AG08395 (cell line): Measurements from ENCODE around the gene LRRFIP2.
"Not testable (repeated sequence)": the region's sequence is repeated elsewhere in the genome, so short reads cannot be mapped to it uniquely, and the experiment has no call there.

Experiments used
- DNase-seq: peaks from one replicate; pipeline ENCODE4 v3.0.0; 2012; ENCODE audit warnings: mixed read lengths, low spot score

The LRRFIP2 gene

GRCh38 chr3:37183976-37184375, 9.6 kb upstream of the LRRFIP2 start:
- DNase-seq: peak; percentile 34

DNA sequence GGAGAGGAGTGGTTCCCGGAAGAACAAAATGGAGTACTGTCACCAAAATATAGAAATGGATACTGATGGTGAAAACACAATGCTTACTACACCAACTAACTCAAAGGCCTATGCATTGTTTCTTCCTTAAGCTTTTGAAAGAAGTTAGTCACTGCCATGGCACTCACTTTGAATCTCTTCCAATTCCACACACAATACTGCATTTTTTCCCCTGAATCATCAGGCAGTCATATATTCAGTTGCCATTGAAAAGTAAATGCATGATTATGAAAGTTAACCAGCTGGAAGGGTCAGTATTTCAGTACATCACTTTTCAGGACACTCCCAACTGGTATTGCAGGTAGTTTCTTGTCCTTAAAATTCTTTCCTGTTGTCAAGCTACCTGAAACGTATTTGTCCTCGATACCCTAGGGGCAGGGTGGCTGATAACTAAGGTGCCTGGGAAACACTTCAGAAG, 9.0 kb upstream of the LRRFIP2 start:
- DNase-seq: peak; percentile 70

DNA sequence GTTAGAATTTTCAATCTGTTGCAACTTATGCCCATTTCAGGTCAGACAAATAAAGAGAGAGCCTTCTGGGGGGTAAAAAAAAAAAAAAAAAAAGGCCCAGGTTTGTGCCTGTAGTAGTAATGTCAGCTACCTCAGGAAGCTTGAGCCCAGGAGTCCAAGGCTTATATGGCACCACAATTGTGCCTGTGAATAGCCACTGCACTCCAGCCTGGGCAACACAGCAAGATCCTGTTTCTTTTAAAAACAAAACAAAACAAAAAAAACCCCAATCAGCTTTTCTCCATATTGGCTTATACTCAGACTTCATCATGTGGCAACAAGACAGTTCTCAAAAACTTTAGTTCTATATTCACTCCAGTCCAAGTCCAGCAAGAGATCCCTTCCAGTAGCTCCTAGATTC, 8.4 kb upstream of the LRRFIP2 start:
- DNase-seq: no peak

GRCh38 chr3:37181756-37182155, 7.4 kb upstream of the LRRFIP2 start:
- DNase-seq: no peak

- DNase-seq: no peak
Observed at GRCh38 chr3:37179144-37179967, 5.0 kb upstream of the LRRFIP2 start.

DNA sequence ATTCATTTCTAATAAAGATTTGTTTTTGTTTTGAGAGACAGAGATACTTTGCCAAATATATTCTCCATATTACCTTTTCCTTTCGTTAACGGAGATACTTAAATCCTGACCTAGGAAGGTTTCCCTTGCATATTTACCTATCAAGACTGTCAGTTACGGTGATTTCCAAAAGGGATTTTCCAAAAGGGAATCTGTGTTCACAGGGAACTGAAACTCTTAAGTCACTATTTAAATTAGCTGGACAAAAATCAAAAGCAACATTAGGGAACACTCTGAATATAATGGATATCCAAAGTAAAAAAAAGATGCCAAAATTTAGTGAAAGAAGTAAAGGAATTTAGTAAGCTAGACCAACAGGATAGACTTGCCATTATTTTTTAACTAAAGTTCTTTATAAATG, 576 bp downstream of the LRRFIP2 start:
- DNase-seq: no peak

DNA sequence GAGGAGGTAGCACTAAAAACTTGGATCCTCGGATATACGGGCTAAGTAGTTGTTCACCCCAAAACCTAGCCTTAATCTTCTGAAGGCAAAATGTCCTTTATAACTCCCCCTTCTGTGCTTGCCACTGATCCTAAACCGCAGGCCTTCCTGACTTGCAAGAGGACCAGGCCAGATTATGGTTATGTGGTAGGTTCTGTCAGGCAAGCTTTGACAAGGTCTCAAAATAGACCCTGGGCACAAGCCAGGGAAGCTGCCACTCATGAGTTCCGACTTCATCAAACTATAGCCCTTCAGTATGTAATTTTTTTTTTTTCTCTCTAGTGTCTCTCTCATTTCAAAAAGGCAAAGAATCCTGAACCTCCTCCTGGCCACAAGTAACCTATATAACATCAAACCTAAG, 3.2 kb downstream of the LRRFIP2 start:
- DNase-seq: no peak

GRCh38 chr3:37170513-37170912, 3.9 kb downstream of the LRRFIP2 start:
- DNase-seq: no peak

GRCh38 chr3:37170060-37170459, 4.3 kb downstream of the LRRFIP2 start:
- DNase-seq: no peak

DNA sequence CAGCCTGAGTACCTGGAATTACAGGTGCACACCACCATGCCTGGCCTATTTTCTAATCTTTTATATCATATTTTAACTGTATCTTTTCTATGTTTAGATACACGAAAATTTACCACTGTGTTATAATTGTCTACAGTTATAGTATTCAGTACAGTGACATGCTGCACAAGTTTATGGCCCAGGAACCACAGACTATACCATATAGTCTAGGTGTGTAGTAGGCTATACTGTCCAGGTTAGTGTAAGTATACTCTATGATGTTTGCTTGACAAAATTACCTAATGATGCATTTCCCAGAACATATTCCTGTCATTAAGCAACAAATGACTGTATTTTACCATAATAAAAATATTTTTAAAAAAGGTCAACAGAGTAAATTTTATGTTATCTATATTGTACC, 5.5 kb downstream of the LRRFIP2 start:
- no peak for DNase-seq

GRCh38 chr3:37163262-37164015, 10.9 kb downstream of the LRRFIP2 start:
- peak; percentile 85 for DNase-seq

DNA sequence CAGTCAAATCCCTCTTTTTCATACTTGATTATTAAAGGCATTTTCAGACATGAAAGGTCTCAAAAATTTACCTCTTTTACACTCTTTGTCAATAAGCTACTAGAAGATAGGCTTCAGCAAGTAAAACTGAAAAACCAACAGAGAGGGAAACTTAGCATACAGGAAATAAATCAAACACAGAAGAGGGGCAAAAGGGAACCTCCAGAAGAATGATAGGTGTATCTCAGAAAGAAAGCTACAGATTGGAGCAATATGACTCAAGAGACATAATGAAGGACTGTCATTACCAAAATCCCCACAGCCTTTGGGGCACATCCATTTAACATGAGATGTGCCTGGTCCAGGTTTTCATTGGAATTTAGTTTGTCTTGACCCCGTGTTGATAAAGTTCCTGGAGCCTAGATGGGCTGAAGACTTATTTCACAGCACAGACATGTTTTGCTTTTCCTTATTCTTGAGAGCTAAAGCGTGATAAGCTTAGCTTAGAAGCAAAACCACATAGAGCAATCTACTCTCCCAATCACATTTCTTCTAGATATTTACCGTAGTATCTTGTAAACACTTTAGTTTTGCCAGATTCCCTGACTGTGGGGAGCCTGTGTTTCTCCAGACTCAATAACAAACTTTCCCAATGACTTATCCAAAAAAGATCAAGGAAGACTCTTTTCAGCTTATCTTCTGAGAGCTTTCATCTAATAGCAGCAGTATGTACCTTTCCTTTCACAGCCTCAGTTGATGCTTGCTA, 11.7 kb downstream of the LRRFIP2 start:
- DNase-seq: peak; percentile 40

- no peak for DNase-seq
Observed at GRCh38 chr3:37161351-37161750, 13.0 kb downstream of the LRRFIP2 start.

GRCh38 chr3:37155782-37156181, 18.6 kb downstream of the LRRFIP2 start:
- no peak for DNase-seq

GRCh38 chr3:37154668-37155314, 19.6 kb downstream of the LRRFIP2 start:
- DNase-seq: no peak

- no peak for DNase-seq
Observed at GRCh38 chr3:37150621-37151020, 23.8 kb downstream of the LRRFIP2 start.

DNA sequence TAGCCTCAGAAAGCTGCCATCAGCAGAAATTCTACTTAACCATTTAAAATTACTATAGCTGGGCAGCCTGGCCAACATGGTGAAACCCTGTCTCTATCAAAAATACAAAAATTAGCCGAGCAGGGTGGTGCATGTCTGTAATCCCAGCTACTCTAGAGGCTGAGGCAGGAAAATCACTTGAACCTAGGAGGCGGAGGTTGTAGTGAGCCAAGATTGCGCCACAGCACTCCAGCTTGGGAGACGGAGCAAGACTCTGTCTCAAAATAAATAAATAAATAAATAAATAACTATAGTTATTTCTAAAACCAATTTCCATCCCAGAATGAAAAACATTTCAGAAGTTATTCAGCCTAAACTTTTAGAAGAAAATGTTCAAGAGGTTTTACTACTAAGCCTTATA, 25.1 kb downstream of the LRRFIP2 start:
- no peak for DNase-seq

DNA sequence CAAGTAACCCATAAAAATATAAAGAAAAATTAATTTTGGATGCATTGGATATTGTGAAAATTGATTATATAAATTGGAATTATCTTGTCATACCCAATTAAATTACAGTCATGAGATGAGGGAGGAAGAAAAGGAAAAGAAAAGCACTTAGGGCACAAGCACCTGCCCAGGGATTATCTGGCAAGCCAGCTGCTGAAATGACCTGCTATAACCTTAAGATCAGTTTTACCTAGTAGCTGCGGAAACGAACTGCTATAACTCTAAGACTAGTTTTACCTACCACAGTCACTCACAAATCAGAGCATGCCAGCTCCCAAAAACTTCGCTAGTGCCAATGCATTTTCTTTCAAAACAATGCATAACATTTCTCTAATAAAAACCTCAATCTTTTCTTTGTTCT, 26.2 kb downstream of the LRRFIP2 start:
- DNase-seq: no peak

DNA sequence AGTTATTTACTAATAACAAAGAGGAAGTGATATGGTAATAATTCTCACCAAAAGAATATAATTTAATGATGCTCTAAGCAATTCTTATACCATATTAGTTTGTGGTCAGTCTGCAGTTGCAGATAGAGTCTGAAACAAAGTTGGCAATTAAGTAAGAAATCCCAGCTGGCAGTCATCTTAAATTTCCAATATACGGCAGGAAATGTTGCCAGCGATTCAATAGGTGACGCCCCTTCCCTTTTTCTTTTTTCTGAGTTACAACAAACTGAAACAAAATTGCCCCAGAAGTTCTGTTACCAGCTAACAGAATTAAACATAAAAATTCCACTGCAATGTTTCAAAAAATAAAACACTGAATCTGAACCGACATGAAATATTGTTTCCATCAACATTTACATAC, 26.7 kb downstream of the LRRFIP2 start:
- no peak for DNase-seq

GRCh38 chr3:37146927-37147326, 27.5 kb downstream of the LRRFIP2 start:
- not testable (repeated sequence) for DNase-seq

DNA sequence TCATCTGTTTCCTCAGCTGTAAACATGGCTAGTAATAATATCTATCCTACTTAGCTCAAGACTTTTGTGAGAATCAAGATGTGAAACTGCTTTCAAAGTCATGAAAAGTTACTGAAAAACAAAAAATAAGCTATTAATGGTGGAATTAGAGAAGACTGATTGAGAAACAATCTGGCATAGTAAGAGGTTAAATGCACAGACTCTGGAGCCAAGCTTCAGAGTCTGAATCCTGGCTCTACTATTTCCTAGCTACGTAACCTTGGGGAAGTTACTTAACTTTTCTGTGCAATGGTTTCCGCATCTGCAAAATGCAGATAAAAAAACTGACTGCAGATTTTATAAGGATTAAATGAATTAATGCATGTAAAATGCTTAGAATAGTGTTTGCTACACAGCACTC, 28.8 kb downstream of the LRRFIP2 start:
- DNase-seq: no peak

- no peak for DNase-seq
Observed at GRCh38 chr3:37144806-37145205, 29.6 kb downstream of the LRRFIP2 start.
